ENCODE results near the gene UST.
A peak's percentile ranks its signal among the peaks of the same experiment; 100 is the strongest.
"Not testable (repeated sequence)": the region's sequence is repeated elsewhere in the genome, so short reads cannot be mapped to it uniquely, and the experiment has no call there.

UST gene

DNA sequence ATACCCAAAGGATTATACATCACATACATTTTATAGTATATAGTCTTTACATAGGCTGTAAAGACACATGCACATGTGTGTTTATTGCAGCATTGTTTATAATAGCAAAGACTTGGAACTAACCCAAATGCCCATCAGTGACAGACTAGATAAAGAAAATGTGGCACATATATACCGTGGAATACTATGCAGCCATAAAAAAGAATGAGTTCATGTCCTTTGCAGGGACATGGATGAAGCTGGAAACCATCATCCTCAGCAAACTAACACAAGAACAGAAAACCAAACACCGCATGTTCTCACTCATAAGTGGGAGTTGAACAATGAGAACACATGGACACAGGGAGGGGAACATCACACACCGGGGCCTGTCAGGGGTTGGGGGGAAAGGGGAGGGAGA lies 231.5 kb downstream of the UST start:
- not testable (repeated sequence) for DNase-seq

DNA sequence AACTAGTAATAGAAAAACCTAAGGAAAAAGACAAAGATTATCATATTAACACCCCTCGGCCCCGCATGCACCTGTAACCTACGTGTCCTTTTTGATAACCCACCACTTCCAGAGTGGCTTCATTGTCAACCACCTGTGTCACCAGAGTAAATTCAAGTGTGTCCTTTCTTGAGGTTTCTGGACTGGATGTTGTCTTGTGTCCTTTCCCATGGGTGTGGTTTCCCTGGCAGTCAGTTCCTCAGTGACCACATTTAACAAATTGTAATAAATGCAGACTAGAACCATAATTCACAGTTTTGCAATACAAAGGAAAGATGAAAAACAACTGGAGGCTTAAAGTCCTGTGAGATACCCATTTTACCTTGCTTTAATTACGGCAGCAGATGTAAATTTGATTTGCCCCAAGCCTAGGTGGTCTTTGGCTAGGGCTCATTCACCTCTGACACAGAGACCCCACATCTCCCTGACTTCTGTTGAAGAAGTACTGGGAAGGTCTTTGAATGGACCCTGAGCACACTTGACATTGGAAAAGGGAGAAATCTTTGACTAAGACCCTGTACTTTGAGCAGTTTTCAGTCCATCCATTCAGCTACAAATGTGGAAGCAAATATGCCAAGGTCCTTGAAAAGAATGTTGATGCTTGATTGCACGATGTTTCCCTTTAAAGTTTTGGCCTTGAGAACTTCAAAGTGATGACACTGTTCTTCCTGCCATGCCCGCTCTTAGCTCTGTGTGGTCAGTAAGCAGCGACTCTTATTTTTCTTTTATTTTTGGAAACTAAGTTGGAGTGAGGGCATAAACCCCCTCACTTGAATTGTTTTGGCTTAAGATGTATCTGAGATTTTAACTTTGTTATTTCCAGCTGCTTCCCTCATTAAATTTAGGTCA lies 232.4 kb downstream of the UST start:
- DNase-seq = no peak

DNA sequence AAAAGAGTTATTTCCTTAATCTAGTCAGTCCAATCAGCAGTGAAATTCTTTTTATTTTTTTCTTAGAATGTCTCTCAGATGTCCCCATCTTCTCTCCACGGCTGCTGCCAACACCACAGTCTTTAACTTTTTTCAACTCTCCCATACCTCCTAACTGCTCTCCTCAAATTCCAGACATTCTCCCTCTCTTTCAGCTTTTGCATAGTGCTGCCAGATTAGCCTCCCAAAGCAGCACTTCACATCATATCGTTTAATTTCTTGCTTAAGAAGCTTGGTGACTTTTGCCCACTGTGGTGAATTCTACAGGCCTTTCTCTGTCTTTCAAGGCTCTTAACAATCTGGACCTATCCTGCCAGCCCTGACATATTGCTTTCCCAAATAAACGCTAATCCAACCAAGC lies 233.4 kb downstream of the UST start:
- peak; percentile 74 for DNase-seq

DNA sequence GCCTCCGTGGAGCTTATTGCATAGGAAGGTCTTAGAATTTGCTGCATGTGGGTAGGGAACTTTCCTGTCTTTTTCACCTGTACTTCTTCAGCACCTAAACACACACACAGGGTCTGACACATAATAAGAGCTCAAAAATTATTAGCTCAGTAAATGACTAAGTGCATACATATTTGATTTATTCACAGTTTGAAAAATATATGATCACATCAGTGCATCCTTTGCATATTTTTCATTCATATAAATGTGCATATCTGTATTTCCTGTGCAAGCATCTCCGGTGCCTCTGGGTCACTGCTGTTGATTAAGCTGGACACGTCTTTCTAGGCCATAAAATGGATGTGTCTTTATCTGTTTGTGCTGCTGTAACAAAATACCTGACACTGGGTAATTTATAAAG lies 234.7 kb downstream of the UST start:
- DNase-seq = peak; percentile 71

GRCh38 chr6:148983101-148983761 lies 236.4 kb downstream of the UST start:
- DNase-seq = no peak

DNA sequence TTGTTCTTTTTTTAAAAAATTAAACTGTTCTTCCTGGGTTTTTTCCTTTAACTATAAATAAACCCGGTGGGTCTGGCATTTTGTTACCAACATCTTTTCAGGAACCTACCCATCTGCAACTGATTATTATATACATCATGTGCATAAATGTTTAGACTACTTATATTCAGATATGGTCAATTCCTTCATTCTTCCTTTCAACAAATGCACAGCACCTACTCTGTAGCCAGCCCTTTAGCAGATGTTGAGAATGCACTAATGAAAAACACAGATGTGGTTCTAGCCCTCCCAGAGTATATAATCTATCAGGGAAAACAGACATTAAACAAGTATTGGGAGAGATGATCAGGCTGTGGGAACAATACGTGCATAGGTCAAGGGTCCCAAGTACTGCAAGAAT lies 237.1 kb downstream of the UST start:
- peak; percentile 56 for DNase-seq

DNA sequence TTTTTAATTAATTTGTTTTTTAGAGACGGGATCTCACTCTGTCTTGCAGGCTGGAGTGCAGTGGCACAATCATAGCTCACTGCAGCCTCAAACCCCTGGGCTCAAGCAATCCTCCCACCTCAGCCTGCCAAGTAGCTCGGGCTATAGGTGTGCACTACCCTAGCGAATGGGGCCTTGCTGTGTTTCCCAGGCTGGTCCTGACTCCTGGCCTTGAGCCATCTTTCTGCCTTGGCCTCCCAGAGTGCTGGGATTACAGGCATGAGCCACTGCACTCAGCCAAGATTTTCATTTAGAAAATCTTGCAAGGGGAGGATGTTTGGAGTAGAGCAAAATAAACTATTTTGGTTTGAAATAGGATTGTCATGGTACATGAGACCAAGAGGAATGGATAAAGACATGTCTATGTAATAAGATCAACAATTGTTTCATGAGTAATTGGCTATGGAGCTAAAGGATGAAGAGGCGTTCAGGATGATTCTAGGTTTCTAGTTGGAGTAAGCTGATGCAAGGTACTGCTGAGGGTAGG lies 237.8 kb downstream of the UST start:
- peak; percentile 29 for DNase-seq

DNA sequence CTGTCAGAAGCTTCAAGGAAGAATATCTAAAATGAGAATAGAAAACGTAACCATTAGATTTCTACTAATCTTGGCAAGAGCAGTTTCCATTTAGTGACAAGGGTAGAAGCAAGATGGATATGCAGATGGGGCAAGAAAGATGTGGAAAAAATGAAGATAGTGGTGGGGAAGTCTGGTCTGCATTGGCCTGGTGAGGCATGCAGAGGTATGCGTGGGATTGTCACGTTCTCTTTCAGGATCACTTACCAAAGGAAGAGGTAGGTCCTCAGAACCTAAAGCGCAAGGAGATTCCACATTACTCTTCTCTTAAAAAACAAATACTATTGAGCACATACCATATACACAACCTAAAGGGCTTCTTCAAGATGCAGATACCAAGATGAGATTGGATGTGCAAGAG lies 238.7 kb downstream of the UST start:
- DNase-seq = no peak

- no peak for DNase-seq
Observed at GRCh38 chr6:148986608-148987007, 239.8 kb downstream of the UST start.

DNA sequence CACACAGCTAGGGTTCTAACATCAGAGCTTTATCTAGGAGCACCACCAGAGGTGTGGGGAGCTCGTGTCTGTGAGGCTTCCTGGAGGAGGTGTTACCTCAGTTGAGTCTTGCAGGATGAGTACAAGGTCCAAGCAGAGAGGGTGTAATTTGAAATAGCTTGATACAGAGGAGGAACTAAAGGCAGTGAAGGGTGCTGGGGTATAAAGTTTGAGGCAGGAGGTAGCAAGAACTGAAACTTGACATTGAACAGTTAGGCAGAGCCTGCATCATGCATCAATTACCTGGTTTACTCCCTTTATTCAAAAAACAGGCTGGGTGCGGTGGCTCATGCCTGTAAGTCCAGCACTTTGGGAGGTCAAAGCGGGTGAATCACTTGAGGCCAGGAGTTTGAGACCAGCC lies 241.2 kb downstream of the UST start:
- DNase-seq = no peak

GRCh38 chr6:148989585-148989984 lies 242.8 kb downstream of the UST start:
- DNase-seq = no peak

- no peak for DNase-seq
Observed at GRCh38 chr6:148990403-148990802, 243.6 kb downstream of the UST start.

DNA sequence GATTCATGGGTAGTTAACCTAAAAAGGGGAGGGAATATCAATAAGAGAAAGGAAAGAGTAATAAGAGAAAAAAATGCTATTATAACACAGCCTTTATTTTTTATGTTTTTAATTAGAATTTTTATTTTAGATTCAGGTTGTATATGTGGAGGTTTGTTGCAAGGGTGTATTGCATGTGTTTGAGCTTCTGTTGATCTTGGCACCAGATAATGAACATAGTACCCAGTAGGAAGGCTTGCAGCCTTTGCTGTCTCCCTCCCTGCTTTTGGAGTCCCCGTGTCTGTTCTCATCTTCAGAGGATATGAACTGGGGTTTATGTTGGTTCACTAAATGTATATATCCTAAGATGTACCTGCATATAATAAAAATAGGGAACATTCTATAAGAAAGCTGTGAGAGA lies 250.0 kb downstream of the UST start:
- peak; percentile 46 for DNase-seq

- DNase-seq = peak; percentile 95
Observed at GRCh38 chr6:148997865-148998264, 251.0 kb downstream of the UST start.

DNA sequence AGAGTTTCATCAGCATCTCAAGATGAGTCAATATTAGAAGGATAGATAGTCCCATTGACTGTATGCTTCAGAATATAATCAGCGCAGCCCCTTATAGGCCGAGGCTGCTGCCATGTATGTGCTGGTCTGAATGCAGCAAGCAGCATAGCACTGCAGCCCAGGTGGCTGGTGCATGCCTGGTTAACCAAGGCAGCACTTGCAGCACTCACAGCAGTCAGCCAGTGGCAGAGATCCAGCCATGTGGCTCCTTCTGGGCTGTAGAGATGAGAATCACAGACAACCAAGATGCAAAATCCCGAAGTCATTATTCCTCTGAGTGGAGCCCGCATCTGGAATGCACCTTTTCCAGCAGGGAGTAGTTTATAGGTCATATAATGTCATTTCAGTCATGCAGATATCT lies 251.9 kb downstream of the UST start:
- peak; percentile 51 for DNase-seq

DNA sequence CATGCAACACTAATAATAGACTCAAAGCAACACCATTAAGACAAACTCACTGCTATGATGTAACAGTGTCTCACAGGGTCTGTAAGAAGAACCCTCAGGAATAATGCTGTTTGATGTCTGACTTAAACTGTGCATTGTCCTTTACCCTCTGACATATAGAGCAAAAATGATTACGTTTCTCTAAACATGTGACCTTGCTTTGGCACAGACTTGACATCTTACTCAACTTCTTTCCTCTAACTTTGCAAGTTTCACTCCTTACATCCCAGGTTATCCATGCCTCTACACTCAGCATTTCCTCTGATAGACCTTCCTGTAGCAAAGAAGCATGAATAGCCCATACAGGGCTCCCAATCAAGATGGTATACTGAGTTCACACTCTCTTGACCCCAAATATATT lies 252.7 kb downstream of the UST start:
- peak; percentile 59 for DNase-seq

DNA sequence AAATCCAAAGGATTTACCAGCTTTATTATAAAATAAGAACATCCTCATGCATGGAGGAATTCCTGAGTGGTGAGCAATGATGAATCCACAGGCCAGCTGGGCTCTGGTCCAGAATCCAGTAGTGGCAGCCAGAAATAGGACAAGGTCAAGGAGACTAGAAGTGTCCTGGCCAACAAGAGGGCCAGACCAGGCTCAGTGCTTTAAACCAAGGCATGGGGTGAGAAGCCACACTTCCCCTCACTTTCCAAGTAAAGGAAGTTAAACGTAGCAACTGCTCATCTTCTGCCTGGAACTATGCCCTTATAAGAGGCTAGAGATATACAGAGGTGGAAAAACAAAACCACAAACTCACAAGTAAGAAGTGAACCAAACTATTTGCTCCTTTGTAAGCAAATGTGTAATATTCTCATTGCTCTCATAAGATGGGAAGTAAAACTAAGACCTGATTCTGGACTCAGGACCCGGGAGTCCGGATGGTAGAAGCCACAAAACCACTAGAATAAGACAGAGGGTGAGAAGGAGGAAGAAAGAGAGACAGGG lies 253.2 kb downstream of the UST start:
- peak; percentile 92 for DNase-seq

- no peak for DNase-seq
Observed at GRCh38 chr6:149001422-149001821, 254.6 kb downstream of the UST start.

DNA sequence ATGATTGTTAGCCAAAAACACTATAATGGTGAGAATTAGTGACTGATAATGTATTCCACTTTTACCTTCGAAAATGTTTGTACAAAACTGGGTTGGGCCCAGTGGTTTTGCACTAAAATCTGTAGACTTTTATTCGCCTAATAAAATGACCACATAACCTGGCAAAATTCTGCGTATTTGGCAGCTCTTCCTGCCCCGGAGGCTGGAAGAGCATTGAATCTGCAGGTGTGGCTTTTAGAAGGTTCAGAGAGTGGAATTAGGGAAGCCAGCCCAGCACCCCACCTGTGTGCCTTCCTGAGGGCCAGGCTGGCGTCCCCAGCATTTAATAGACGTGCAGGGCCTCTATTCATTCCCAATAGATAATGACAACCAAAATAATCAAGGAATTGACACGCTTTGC lies 256.7 kb downstream of the UST start:
- DNase-seq = no peak

DNA sequence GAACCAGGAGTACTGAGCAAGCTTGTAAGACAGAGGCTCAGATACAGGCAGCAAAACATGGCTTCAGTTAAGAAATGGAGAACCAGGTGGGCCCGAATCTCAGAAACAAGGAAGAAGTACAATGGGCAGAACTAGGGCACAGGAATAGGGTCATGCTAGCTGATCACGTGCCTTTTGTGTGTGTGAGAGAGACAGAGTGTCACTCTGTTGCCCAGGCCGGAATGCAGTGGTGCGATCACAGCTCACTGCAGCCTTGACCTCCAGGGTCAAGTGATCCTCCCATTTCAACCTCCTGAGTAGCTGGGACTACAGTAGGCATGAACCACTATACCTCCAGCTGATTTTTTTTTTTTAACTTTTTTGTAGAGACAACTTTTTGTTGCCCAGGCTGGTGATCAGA lies 257.8 kb downstream of the UST start:
- no peak for DNase-seq

GRCh38 chr6:149006236-149006635 lies 259.4 kb downstream of the UST start:
- not testable (repeated sequence) for DNase-seq

GRCh38 chr6:149006671-149007070 lies 259.8 kb downstream of the UST start:
- peak; percentile 71 for DNase-seq

DNA sequence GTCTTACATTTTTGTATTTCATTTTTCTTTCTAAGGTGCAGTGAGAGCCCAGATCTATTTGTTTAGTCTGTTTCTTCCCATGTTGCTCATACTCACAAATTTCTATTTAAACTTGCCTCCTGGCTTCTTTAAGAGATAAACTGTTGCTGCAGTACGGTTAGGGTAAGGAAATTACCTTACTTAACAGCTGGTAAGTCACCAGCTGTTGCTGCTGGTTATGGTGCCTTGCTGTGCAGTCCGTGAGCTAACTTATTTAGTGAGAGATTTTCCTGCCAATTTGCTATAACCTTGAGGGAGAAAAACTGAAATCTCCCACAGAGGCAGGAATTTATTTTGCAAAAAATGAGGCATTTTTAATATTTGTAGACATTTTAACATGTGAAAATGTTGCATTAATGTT lies 261.0 kb downstream of the UST start:
- DNase-seq = peak; percentile 44

GRCh38 chr6:149008741-149009140 lies 261.9 kb downstream of the UST start:
- DNase-seq = no peak

All from fibroblast of skin of scalp (primary cell).